GM12878 (cell line): Measurements from ENCODE around the gene CRIM1. TPM values are rescaled to one million over a fixed set of nuclear protein-coding genes. Genes with fewer than 3 reads are reported as not detected.

Experiments used
- ATAC-seq: fragments of 200-7000 bp; cut with Tn5 transposase; 3 replicates; pipeline ENCODE4 v1.9.1; 2020; ENCODE audit warnings: mild to moderate bottlenecking, moderate library complexity
- BruUV-seq: library from RNA; stranded (reverse); fragments of 400-500 nt; replicated peaks from 2 replicates; lab custom pipeline; 2021; lab: Mats Ljungman, UMichigan
- CTCF ChIA-PET: fragments of 300-600 bp; sonication (Branson Sonifier 250); formaldehyde crosslinking; extraction: SDS; loops from one replicate; lab custom pipeline; 2021; ENCODE audit warnings: inconsistent platforms; lab: Yijun Ruan, JAX
- POLR2A ChIA-PET: fragments of 350-600 bp; formaldehyde crosslinking; extraction: SDS; loops from one replicate; lab custom pipeline; 2021; ENCODE audit warnings: inconsistent platforms; lab: Charles Lee
- RAD21 ChIA-PET: fragments of 300-600 bp; sonication (Branson Sonifier 250); formaldehyde crosslinking; loops from one replicate; lab custom pipeline; 2023; ENCODE audit warnings: antibody characterized with exemption; ENCODE audit not compliant: unreplicated experiment; lab: Charles Lee
- SMC1A ChIA-PET: fragments of 300-600 bp; sonication (Branson Sonifier 250); formaldehyde crosslinking; loops from one replicate; lab custom pipeline; 2023; ENCODE audit not compliant: unreplicated experiment, uncharacterized antibody; lab: Charles Lee
- DNase-seq: peaks from one replicate; pipeline ENCODE4 v3.0.0-alpha.2; 2011; ENCODE audit warnings: low read depth, low spot score
- FAIRE-seq: peaks from 3 replicates; lab custom pipeline; 2011; peaks lifted over from hg19 to GRCh38; lab: Jason Lieb, UNC
- H2AFZ ChIP-seq: 2 replicates; pipeline ENCODE4 v1.6.0; 2011; ENCODE audit warnings: low read depth, low read length, control low read depth; ENCODE audit not compliant: control insufficient read depth
- H3K27ac ChIP-seq: 2 replicates; pipeline ENCODE4 v1.5.1; 2011; ENCODE audit warnings: control low read depth; ENCODE audit not compliant: control insufficient read depth, insufficient read depth
- H3K27me3 ChIP-seq, 2 experiments: replicated peaks in 1 of 2; 2 replicates each; pipeline versions ENCODE4 v1.6.0 to v1.6.1; 2011; ENCODE audit warnings: low read length in 1 of 2; ENCODE audit not compliant: control insufficient read depth in 2 of 2, insufficient read depth in 2 of 2
- H3K36me3 ChIP-seq, 2 experiments: 2 replicates each; pipeline ENCODE4 v1.5.1; 2011; ENCODE audit warnings: low read length in 1 of 2; ENCODE audit not compliant: control insufficient read depth in 2 of 2, insufficient read depth in 2 of 2
- H3K4me1 ChIP-seq: 2 replicates; pipeline ENCODE4 v1.6.1; 2011; ENCODE audit warnings: mild to moderate bottlenecking, low read length, moderate library complexity, mixed read lengths; ENCODE audit not compliant: control insufficient read depth, insufficient read depth
- H3K4me2 ChIP-seq: 2 replicates; pipeline ENCODE4 v1.6.0; 2011; ENCODE audit warnings: control low read depth; ENCODE audit not compliant: control insufficient read depth, insufficient read depth
- H3K4me3 ChIP-seq: fragments of 200-600 bp; sonication (generic); 2 replicates; pipeline ENCODE4 v1.5.1; 2016
- H3K79me2 ChIP-seq: 2 replicates; pipeline ENCODE4 v1.6.0; 2011; ENCODE audit warnings: low read length; ENCODE audit not compliant: control insufficient read depth, insufficient read depth
- H3K9ac ChIP-seq: 2 replicates; pipeline ENCODE4 v1.8.0; 2011; ENCODE audit warnings: low read length, control low read depth, mixed read lengths; ENCODE audit not compliant: control insufficient read depth, insufficient read depth
- H3K9me3 ChIP-seq: replicated peaks from 3 replicates; pipeline ENCODE4 v1.5.1; 2011; ENCODE audit warnings: mild to moderate bottlenecking, low read length; ENCODE audit not compliant: control insufficient read depth, insufficient read depth
- H4K20me1 ChIP-seq: 2 replicates; pipeline ENCODE4 v1.6.0; 2011; ENCODE audit not compliant: control insufficient read depth, insufficient read depth
- BACH1 ChIP-seq: fragments of 450-650 bp; IDR thresholded peaks from 2 replicates; pipeline ENCODE4 v1.6.1; 2017; ENCODE audit warnings: mild to moderate bottlenecking, borderline replicate concordance
- CHD4 ChIP-seq: fragments of 200-600 bp; sonication (generic); IDR thresholded peaks from 2 replicates; pipeline ENCODE4 v1.6.1; 2016; ENCODE audit warnings: mild to moderate bottlenecking
- CREB1 ChIP-seq: IDR thresholded peaks from 2 replicates; pipeline ENCODE4 v1.6.1; 2012; ENCODE audit warnings: low read depth, mild to moderate bottlenecking, inconsistent platforms
- EGR1 ChIP-seq, 2 experiments: IDR thresholded peaks; 1 replicate in 1 of 2; 2 replicates in 1 of 2; pipeline ENCODE4 v1.6.1; 2011 to 2012; ENCODE audit warnings: low read depth in 2 of 2, low read length in 2 of 2, borderline replicate concordance in 1 of 2, mild to moderate bottlenecking in 1 of 2, moderate library complexity in 1 of 2
- HCFC1 ChIP-seq: fragments of 150-350 bp; IDR thresholded peaks from 2 replicates; pipeline ENCODE4 v1.6.1; 2014; ENCODE audit warnings: low read length
- HDGF ChIP-seq: fragments of 450-650 bp; IDR thresholded peaks from 2 replicates; pipeline ENCODE4 v1.6.1; 2016; ENCODE audit warnings: antibody characterized with exemption
- KDM1A ChIP-seq: fragments of 200-600 bp; sonication (generic); IDR thresholded peaks from 2 replicates; pipeline ENCODE4 v1.6.1; 2016; ENCODE audit warnings: borderline replicate concordance
- MEF2A ChIP-seq: IDR thresholded peaks from 2 replicates; pipeline ENCODE4 v1.6.1; 2011; ENCODE audit warnings: low read depth, mild to moderate bottlenecking, low read length, moderate library complexity; ENCODE audit not compliant: insufficient read depth
- RAD51 ChIP-seq: fragments of 450-650 bp; IDR thresholded peaks from 2 replicates; pipeline ENCODE4 v1.6.1; 2016; ENCODE audit warnings: moderate library complexity, mild to moderate bottlenecking, inconsistent platforms
- SMARCA5 ChIP-seq: fragments of 450-650 bp; IDR thresholded peaks from 2 replicates; pipeline ENCODE4 v1.6.1; 2017; ENCODE audit warnings: mild to moderate bottlenecking
- STAT3 ChIP-seq: IDR thresholded peaks from 2 replicates; pipeline ENCODE4 v1.6.1; 2011; ENCODE audit warnings: low read depth, low read length, improper control_type of control experiment
- ZZZ3 ChIP-seq: IDR thresholded peaks from 2 replicates; pipeline ENCODE4 v1.6.1; 2011; ENCODE audit warnings: low read depth; ENCODE audit not compliant: control insufficient read depth, insufficient read length
- WGBS: methylation state at CpG from one replicate; pipeline ENCODE4 v1.1.6; 2016; ENCODE audit warnings: low lambda C conversion rate; ENCODE audit not compliant: insufficient replicate concordance, insufficient coverage; ENCODE audit errors: missing lambda C conversion rate; 5-methylcytosine and 5-hydroxymethylcytosine counted together
- in situ Hi-C: fragments of 300-500 bp; cut with MboI; formaldehyde crosslinking; loops from 9 replicates; pipeline ENCODE4 v1.14.3; 2018; ENCODE audit warnings: mixed read lengths
- intact Hi-C: fragments of 100-400 bp; cut with micrococcal nuclease; formaldehyde crosslinking; loops from one replicate; pipeline ENCODE4 v1.14.2; 2022; ENCODE audit not compliant: unreplicated experiment
- polyA plus RNA-seq, 11 experiments: library from polyadenylated mRNA; depleted of rRNA in 4 of 11; unstranded in 6 of 11; stranded (reverse) in 5 of 11; fragments of >200 nt; fragmentation: Nextera tagmentation in 4 of 11; fragmentation: Illumina TruSeq in 1 of 11; extraction: Ambion mirVana in 4 of 11; extraction: Trizol in 1 of 11; gene quantifications; 1 replicate in 1 of 11; 2 replicates in 10 of 11; pipeline versions ENCODE4 v1.2.1 to v1.2.3, GENCODE V29; 2011 to 2016; ENCODE audit warnings: inconsistent platforms in 2 of 11, missing spikeins in 2 of 11, low read depth in 1 of 11
- total RNA-seq, 4 experiments: library from RNA; depleted of rRNA in 3 of 4; stranded (reverse); fragments of >200 nt in 3 of 4; fragmentation: Illumina TruSeq in 1 of 4; extraction: Trizol in 1 of 4; gene quantifications; 2 replicates each; pipeline versions ENCODE4 v1.2.1 to v1.2.3, GENCODE V29; 2013 to 2021
- TF ChIP-seq, protein P1 (sequence below): fragments of 450-650 bp; formaldehyde crosslinking; IDR thresholded peaks from 2 replicates; pipeline ENCODE4 v1.4.0; 2020; ENCODE audit warnings: mild to moderate bottlenecking, moderate library complexity
- TF ChIP-seq, protein P2 (sequence below): IDR thresholded peaks from 2 replicates; pipeline ENCODE4 v1.6.1; 2011; ENCODE audit warnings: low read depth, mild to moderate bottlenecking, low read length, moderate library complexity, borderline replicate concordance; ENCODE audit errors: extremely low read depth
- TF ChIP-seq, protein P3 (sequence below): IDR thresholded peaks from 2 replicates; pipeline ENCODE4 v1.6.1; 2011; ENCODE audit warnings: borderline replicate concordance, low read depth, mild to moderate bottlenecking, moderate library complexity, low read length; ENCODE audit not compliant: insufficient read depth, poor library complexity, severe bottlenecking

The CRIM1 gene
- total and polyA plus RNA-seq, 10 of the 15 experiments (the other 5 are each of a cell fraction or from before 2014, with no cell fraction given), result 0.42 to 7.4 (median 3.1) TPM

DNA sequence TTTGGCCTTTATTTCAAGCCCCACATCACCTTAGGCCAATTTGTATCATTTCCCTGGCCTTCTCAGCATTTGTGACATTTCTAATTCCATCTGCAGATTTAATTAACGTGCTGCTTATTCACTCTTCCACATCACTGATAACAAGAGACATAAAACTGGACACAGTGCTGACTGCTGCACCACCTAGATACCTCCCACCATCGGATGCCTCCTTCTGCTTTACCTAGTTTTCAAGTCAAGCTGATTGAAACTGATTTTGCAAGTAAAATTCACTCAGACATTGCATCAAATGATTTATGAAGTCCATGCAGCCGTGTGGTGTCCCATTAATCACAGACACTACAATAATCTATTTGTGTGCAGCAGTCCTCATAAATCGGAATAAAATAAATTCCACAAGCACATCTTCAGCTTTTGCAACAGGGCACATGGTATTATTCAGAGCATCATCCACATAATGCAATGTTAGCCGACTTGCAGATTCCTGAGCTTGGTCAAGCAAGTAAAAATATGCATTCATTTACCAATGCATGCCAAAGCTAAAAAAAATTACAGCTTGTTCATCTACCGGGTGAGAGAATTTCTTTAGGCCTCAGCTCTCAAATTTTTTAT, 15.9 kb upstream of the CRIM1 start:
- 28% methylated on average over 6 of the region's 6 CpGs for WGBS

More for the DNA sequence above, 15.9 kb upstream of the CRIM1 start:
- Histone ChIP-seq H4K20me1 (no peaks in the 10 kb centered on the region), H3K36me3 (no peaks in the 10 kb centered on the region), H3K4me1 (no peaks in the 10 kb centered on the region), H2AFZ (no peak overlapping the region), H3K27ac (no peak overlapping the region), H3K4me3 (no peak overlapping the region), H3K4me2 (no peak overlapping the region), H3K9ac (no peak overlapping the region), H3K27me3 (no peaks in the 10 kb centered on the region; a peak in 1 of 4 replicates), H3K79me2 (no peaks in the 10 kb centered on the region), H3K9me3 (no peaks in the 10 kb centered on the region)
- ATAC-seq (no peak), FAIRE-seq (no peak), DNase-seq (no peak)
- ChIA-PET CTCF (interaction anchor here (0.6 to 2.7 kb wide), 2 partner anchors 13 to 567 kb away, joined by 5 to 9 read pairs; no protein-coding TSS in a partner anchor), RAD21 (no interaction called here), POLR2A (no interaction called here), SMC1A (interaction anchor here (0.7 kb wide), 1 partner anchor 91 kb away, joined by 3 read pairs; no protein-coding TSS in a partner anchor)
- in situ Hi-C loops, result no loop called here
- TF ChIP-seq, protein P1, sequence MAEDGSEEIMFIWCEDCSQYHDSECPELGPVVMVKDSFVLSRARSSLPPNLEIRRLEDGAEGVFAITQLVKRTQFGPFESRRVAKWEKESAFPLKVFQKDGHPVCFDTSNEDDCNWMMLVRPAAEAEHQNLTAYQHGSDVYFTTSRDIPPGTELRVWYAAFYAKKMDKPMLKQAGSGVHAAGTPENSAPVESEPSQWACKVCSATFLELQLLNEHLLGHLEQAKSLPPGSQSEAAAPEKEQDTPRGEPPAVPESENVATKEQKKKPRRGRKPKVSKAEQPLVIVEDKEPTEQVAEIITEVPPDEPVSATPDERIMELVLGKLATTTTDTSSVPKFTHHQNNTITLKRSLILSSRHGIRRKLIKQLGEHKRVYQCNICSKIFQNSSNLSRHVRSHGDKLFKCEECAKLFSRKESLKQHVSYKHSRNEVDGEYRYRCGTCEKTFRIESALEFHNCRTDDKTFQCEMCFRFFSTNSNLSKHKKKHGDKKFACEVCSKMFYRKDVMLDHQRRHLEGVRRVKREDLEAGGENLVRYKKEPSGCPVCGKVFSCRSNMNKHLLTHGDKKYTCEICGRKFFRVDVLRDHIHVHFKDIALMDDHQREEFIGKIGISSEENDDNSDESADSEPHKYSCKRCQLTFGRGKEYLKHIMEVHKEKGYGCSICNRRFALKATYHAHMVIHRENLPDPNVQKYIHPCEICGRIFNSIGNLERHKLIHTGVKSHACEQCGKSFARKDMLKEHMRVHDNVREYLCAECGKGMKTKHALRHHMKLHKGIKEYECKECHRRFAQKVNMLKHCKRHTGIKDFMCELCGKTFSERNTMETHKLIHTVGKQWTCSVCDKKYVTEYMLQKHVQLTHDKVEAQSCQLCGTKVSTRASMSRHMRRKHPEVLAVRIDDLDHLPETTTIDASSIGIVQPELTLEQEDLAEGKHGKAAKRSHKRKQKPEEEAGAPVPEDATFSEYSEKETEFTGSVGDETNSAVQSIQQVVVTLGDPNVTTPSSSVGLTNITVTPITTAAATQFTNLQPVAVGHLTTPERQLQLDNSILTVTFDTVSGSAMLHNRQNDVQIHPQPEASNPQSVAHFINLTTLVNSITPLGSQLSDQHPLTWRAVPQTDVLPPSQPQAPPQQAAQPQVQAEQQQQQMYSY (CRISPR knock-in tag), result no peak
- no peak for TF ChIP-seq HCFC1
- no peak for TF ChIP-seq RAD51
- TF ChIP-seq, protein P2, sequence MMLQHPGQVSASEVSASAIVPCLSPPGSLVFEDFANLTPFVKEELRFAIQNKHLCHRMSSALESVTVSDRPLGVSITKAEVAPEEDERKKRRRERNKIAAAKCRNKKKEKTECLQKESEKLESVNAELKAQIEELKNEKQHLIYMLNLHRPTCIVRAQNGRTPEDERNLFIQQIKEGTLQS, result no peak
- TF ChIP-seq SMARCA5, result no peak
- TF ChIP-seq EGR1 (IDR thresholded peaks at IDR 0.05; ENCODE audit: borderline replicate concordance in 1 of 2, low read depth in 2 of 2, low read length in 2 of 2), result no peak
- no peak for TF ChIP-seq ZZZ3
- no peak for TF ChIP-seq MEF2A
- TF ChIP-seq CREB1, result no peak
- no peak for TF ChIP-seq STAT3
- TF ChIP-seq, protein P3, sequence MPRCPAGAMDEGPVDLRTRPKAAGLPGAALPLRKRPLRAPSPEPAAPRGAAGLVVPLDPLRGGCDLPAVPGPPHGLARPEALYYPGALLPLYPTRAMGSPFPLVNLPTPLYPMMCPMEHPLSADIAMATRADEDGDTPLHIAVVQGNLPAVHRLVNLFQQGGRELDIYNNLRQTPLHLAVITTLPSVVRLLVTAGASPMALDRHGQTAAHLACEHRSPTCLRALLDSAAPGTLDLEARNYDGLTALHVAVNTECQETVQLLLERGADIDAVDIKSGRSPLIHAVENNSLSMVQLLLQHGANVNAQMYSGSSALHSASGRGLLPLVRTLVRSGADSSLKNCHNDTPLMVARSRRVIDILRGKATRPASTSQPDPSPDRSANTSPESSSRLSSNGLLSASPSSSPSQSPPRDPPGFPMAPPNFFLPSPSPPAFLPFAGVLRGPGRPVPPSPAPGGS, result no peak
- TF ChIP-seq HDGF, result no peak
- no peak for TF ChIP-seq BACH1
- no peak for TF ChIP-seq KDM1A
- TF ChIP-seq CHD4, result no peak
- no TSS peak for BruUV-seq
- intact Hi-C loops, result loop anchor here (10.0 kb wide), 1 partner anchor 465 kb away; no protein-coding TSS in a partner anchor
